GM12865 (cell line): Measurements from ENCODE around the gene EPB41L5.
"Not testable (repeated sequence)": the region's sequence is repeated elsewhere in the genome, so short reads cannot be mapped to it uniquely, and the experiment has no call there.

Experiments
- DNase-seq: peaks from one replicate; pipeline ENCODE4 v3.0.0; 2010; ENCODE audit warnings: low read depth
- H3K4me3 ChIP-seq: 2 replicates; pipeline ENCODE4 v1.5.1; 2011; ENCODE audit warnings: mild to moderate bottlenecking, low read depth, low read length, control low read depth
- TF ChIP-seq, protein P1 (sequence below): IDR thresholded peaks from 2 replicates; pipeline ENCODE4 v1.5.1; 2011; ENCODE audit warnings: low read length, control low read depth, low read depth, inconsistent platforms; ENCODE audit not compliant: insufficient read depth; ENCODE audit errors: missing control alignments

The EPB41L5 gene

GRCh38 chr2:120192280-120192679 lies 179.4 kb downstream of the EPB41L5 start:
- TF ChIP-seq, protein P1, sequence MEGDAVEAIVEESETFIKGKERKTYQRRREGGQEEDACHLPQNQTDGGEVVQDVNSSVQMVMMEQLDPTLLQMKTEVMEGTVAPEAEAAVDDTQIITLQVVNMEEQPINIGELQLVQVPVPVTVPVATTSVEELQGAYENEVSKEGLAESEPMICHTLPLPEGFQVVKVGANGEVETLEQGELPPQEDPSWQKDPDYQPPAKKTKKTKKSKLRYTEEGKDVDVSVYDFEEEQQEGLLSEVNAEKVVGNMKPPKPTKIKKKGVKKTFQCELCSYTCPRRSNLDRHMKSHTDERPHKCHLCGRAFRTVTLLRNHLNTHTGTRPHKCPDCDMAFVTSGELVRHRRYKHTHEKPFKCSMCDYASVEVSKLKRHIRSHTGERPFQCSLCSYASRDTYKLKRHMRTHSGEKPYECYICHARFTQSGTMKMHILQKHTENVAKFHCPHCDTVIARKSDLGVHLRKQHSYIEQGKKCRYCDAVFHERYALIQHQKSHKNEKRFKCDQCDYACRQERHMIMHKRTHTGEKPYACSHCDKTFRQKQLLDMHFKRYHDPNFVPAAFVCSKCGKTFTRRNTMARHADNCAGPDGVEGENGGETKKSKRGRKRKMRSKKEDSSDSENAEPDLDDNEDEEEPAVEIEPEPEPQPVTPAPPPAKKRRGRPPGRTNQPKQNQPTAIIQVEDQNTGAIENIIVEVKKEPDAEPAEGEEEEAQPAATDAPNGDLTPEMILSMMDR, result no peak
- no peak for DNase-seq
- no peak overlapping the region for H3K4me3 ChIP-seq

- TF ChIP-seq, protein P1, result no peak
- no peak overlapping the region for H3K4me3 ChIP-seq
- DNase-seq, result no peak
Measured at GRCh38 chr2:120195553-120195952, 182.7 kb downstream of the EPB41L5 start.

GRCh38 chr2:120199817-120200459 lies 187.1 kb downstream of the EPB41L5 start:
- DNase-seq, H3K4me3 ChIP-seq: not testable (repeated sequence)

DNA sequence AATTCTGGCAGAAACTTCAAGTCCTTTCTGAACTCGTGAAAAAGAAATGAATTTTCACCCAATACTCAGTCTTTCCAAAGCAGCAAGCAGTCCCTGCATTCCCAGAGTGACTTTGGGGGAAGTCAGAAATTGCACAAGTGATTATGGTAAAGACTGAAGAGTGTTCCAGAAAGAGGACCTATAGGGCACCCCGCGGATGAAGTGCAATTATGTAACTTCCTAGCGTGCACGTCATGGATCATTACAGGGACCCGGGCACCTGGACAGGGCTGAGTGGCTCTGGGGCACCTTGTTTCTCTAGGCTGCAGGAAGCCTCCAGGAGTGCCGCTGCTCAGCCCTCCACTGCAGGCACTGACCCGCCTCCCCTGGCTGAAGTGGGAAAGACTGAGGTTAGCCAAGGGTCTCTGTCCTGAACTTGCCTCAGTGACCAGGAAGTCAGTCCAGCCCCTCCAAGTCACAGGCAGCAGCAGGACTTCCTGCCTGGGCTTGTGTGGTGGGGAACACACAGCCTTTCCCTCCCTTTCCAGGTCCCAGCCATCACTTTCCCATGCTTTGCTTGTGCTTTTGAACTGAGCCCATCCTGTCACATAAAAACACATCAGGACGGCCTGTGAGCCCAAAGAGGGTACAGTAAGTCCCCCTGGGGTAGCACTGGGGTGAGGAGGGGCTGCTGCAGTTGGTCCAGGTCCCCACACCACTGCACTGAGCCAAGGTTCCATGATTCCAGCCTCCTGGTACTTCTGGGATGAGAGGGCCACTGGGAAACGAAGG lies 190.6 kb downstream of the EPB41L5 start:
- no peak overlapping the region for H3K4me3 ChIP-seq
- no peak for DNase-seq
- TF ChIP-seq, protein P1, result no peak

DNA sequence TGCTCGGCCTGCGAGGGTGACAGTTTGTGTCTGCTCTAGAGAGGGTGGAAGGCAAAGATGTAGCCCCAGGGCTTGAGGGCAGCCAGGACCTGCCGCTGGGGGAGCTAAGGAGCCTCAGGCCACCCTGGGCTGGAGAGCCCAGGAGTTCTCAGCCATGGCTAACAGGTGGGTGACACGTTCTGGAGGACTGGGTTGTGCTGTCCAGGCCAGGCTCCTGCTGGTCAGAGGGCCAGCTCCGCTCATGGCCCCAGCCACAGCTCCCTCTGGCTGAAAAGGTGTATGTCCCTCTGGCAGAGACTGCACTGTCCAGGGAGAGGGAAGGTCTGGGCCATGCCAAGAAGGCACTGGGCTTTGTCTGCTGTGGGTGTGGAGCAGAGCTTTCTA lies 191.1 kb downstream of the EPB41L5 start:
- TF ChIP-seq, protein P1, result no peak
- no peak for DNase-seq
- no peak overlapping the region for H3K4me3 ChIP-seq

DNA sequence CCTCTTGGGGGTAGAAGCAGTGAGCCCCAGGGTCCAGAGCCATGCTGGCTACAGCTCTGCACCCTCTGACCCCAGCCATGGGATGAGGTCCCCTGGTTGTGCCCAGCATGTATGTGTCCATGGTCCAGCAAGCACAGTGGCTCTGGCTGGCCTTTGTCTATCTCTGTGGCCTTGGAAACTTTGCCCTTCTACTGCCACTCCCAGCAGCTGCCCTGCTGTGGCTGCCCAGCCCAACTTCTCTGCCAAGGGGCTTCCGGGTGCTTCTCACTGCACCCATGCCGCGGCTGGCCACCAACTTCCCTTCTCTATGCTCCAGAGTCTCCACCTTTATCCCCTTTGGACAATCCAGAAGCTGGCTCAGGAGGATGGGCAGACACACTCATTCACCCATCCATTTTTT lies 191.5 kb downstream of the EPB41L5 start:
- no peak for DNase-seq
- TF ChIP-seq, protein P1, result no peak
- no peak overlapping the region for H3K4me3 ChIP-seq

- DNase-seq, result no peak
- no peak overlapping the region for H3K4me3 ChIP-seq
- TF ChIP-seq, protein P1, result no peak
Measured at GRCh38 chr2:120204945-120205670, 192.2 kb downstream of the EPB41L5 start.
